ENCODE results near the gene AHRR.

The AHRR gene

DNA sequence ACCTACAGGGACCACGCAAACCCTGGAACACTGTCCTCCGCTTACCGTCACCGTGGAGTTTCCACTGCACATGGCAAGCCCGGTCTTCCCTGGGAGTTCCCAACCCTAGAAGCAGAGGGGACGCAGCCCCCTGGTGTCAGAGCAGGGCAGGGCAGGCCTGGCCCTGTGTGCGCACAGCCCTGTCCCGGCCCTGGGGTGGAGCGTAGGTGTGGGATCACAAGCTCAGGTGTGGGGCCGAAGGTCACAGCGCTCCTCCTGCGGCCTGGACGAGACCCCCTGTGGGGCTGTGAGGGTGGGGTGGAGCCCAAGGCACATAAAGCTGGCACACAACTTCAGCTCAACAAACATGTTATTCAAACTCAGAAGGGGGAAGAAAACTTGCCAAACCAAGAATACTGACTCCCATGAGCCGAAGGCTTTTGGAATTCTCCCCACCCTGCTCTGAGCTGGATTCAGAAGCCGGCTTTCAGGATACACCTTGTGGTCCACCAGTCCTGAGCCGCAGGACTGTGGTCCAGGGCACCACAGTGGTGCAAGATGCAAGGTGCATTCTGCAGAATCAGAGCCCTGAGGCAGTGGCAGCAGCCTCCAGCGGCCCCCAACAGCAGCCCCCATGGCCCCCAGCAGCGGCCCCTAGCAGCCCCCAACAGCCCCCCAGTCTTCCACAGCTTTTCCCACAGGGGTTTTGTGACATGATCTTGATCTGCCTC lies 109.6 kb downstream of the AHRR start:
- DNase-seq, result peak; percentile 28 to 39

DNA sequence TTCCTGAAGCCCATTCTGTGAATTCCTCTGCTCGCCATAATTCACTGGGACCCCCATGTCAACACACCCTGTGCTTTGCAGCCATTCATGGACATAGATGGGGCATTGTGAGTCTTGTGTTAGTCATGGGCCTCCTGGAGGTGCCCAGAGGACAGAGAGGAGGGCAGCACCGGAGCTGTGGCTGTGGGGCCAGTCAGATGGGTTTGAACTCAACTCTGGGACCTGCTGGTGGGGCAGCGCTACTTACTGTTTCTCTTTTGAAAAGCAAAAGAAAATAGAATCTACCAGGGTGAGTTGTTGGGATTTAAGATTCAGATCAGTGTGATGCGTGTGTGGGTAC lies 110.2 kb downstream of the AHRR start:
- no peak for DNase-seq

GRCh38 chr5:432201-432927 lies 110.8 kb downstream of the AHRR start:
- DNase-seq, result no peak

DNA sequence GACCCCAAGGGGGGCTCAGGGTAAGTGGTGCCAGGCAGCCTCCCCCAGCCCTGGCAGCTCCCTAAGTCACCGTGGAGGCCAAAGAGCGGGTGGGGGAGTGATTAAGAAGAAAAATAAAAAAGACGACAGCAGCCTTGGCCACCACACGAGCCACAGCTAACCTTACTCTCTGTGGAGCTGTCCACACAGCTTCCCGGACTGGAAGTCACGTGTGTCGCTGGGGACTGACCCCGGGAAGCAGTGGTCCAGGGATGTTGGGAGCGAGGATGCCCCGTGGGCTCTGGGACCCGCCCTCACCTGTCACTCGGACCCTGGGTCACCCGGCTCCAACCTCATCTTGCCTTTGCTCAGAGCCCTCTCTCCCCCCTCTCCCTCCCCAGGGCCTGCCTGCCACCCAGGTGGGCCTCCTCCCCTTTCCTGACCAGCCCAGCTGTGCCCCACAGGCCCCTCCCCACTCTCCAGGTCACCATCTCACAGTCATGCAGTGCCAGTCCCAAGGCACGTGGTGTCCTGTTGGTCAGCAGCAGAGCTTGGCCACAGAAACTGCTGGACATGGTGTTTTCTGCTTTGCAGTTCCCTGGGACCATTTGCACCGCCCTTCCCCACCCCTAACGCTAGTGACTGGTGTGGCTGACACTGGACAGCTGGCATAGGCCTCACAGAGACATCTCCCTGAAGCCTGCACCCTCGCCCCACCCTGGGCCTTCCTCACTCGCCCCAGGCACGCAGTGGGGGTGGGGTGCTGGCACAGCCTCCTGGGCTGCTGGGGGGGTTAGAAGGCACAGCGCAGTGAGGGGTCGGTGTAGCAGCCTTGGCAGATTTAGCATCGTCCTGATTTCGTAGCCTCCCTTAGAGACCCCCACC lies 111.6 kb downstream of the AHRR start:
- DNase-seq, result no peak

DNA sequence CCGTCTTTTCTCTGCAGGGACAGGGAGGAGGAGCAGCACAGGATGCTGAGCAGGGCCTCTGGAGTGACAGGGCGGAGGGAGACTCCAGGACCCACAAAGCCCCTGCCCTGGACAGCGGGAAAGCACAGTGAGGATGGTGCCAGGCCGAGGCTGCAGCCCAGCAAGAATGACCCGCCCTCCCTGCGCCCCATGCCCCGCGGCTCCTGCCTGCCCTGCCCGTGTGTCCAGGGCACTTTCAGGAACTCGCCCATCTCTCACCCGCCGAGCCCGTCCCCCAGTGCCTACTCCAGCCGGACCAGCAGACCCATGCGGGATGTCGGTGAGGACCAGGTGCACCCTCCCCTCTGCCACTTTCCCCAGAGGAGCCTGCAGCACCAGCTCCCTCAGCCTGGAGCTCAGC lies 112.3 kb downstream of the AHRR start:
- DNase-seq, result no peak

- DNase-seq, result no peak
Observed at GRCh38 chr5:434443-435146, 113.1 kb downstream of the AHRR start.

DNA sequence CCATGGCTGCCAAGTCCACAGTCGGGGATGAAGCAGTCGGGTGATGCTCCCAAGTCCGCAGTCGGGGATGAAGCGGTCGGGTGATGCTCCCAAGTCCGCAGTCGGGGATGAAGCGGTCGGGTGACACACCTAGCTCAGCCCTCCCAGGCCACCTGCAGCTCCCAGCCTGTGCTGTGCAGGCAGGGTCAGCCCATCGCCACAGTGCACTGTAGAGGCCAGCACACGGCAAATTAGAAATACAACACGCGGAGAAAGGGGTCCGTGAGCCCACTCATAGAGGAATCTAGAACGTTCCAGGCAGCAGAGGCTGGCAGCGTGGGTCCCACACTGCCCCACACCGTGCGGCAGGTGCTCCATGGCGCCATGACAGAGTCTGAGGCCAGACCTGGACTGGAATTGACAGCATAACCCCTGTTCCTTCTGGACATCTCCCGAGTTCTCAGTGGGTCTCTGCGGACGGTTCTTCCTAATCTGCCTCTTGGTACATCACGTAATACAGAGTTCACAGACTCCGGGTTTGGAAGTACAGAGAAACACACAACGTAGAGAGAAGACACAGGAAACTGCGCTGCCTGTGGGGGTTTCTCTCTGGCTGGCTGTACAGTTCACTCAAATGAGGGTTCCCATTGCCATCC lies 113.8 kb downstream of the AHRR start:
- DNase-seq, result no peak

DNA sequence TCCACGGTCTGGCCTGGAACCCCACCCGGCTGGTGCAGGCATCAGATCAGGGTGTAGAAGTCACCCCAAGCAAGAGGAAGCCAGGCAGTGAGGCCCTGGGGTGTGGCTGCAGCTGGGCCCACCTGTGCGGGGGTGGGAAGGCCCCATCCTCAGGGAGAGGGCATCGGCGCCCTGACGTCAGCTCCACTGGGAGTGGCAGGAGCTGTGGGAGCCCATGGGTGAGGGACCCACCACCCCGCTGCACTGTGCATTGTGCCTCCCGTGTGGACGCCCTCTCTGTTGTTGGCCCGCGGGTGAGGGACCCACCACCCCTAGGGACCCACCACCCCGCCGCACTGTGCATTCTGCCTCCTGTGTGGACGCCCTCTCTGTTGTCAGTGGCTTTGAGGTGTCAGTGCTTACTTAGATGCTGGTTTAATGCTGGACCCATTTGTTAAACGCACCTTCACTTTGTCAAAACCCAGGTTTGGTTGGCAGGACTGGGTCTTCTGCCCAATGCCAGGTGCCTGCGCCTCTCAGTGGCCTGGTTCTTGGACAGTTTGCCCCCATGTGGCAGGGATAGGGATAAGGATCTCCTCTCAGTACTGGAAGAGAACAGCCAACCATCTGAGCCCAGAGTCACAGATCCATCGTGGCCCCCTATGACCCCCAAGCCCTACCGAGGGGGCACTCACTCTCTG lies 114.6 kb downstream of the AHRR start:
- DNase-seq, result no peak

DNA sequence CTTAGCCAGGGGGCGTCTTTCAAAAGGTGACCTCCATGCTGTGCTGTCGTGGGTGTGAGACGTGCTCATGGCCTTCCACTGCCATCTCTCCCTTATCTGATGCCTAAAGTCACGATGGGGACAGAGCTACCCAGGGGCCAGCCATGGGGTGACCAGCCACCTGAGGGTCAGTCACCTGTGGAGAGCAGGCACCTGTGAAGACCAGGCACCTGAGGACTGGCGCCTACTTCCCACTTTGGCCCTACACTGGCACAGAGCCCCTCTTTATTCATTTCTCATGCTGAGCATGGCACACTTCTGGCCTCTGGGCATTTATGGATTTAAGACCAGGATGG lies 115.1 kb downstream of the AHRR start:
- no peak for DNase-seq

DNA sequence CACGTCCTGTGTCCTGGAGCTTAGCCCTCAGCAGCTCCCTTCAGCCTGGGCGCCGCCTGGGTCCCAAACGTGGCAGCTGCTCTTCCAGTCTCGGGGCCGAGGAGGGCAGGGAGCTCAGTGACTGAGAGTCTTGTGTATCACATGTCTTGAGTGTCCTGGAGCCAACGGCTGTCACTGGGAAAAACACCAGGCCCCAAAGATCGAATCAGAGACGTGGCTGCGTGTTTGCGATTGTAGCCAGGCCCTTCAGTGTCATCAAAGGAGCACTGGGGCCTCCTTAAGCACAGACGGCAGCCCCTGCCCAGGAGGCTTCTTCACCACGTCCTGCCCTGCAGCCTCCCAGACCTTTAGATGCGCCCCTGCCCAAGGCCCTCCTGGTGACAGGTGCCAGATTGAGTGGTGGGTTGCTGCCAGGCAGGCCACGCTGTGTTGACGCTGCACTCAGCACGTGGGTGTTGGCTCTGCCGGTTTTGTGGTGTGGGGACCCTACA lies 115.8 kb downstream of the AHRR start:
- DNase-seq, result no peak

GRCh38 chr5:438481-438981 lies 117.0 kb downstream of the AHRR start:
- no peak for DNase-seq

- DNase-seq, result no peak
Observed at GRCh38 chr5:439181-439580, 117.7 kb downstream of the AHRR start.

DNA sequence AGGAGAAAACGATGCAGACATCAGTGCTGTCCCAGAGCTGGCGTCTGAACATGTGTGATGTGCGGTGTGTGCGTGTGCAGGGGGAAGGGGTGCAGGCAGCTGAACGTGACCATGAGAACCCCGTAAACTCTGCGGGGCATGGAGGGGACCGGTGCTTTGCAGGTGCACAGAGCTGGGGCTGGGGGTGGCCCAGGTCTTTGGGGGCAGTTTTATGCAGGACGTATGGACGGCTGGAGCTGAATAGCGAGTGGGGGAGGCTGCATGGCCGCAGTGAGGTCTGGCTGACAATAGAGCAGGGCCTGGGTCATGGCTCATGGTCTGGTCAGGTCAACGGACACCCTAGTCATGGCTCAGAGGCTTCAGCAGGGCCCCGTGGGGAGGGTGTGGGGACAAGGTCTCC lies 118.1 kb downstream of the AHRR start:
- DNase-seq, result no peak

GRCh38 chr5:440401-441201 lies 119.1 kb downstream of the AHRR start:
- DNase-seq, result peak; percentile 56 to 80

DNA sequence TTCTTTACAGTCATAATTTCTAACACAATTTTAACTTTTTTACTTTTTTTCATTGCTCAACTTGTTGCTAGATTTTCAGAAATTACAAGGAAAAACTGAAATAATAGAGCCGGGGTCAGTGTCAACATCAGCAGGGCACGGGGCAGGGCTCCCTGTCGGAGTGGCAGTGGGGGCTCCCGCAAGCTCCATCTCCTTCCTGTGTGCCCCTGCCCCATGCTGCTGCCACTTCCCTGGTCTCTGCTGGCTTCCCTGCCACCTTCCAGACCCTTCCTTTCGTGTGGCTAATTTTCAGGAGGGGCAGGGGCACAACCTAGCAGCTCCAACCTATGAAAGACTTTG lies 120.5 kb downstream of the AHRR start:
- no peak for DNase-seq

- DNase-seq, result peak; percentile 69 to 81
Observed at GRCh38 chr5:442335-443238, 121.1 kb downstream of the AHRR start, which contains the start of gene EXOC3. Gene EXOC3, plus strand, starts transcription at chr5:443176. Its CDS starts 3,030 bp downstream, at chr5:446206.

DNA sequence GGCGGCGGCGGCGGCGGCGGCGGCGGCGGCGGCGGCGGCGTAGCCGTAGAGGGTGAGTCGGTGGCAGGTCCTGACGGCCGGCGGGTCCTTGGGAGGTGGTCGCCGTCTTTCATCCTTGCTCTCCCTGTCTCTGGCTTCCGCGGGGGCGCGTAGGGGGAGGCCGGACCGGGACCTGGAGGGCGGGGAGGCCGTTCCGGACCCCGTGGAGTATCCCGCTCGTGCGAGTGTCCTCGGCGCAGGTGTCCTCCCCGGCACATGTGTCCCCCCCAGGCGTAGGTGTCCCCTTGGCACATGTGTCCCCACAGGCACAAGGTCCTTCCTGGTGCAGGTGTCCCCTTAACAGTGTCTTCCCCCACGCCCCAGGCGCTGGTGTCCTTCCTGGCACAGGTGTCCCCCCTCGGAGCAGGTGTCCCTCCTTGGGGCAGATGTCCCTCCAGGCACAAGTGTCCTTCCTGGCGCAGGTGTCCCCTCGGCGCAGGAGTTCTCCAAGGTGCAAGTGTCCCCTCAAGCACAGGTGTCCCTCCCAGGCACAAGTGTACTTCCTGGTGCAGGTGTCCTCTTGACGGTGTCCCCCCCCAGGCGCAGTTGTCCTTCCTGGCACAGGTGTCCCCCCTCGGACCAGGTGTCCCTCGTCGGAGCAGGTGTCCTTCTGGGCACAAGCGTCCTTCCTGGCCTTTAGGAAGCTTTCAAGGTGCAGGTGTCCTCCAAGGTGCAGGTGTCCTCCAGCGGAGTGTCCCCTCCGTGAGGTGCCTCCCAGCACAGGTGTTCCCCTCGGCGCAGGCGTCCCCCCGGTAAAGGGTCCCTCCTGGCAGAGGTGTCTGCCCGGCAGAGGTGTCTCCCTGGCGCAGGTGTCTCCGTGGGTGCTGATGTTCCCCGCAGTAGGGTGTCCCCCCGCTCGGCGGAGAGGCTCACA lies 122.0 kb downstream of the AHRR start:
- no peak for DNase-seq

- DNase-seq, result no peak
Observed at GRCh38 chr5:444226-444625, 122.7 kb downstream of the AHRR start.
